GM10266 (cell line): Measurements from ENCODE around the gene AMPD3.

Experiments used
- DNase-seq: peaks from one replicate; pipeline ENCODE4 v3.0.0; 2012; ENCODE audit errors: extremely low spot score
- CTCF ChIP-seq: IDR thresholded peaks from 2 replicates; pipeline ENCODE4 v1.5.1; 2012; ENCODE audit warnings: mild to moderate bottlenecking, low read depth; ENCODE audit not compliant: control insufficient read depth, insufficient read depth; ENCODE audit errors: missing control alignments

Gene AMPD3

GRCh38 chr11:10455637-10456487 is 798 bp downstream of the AMPD3 start:
- peak; percentile 82 for DNase-seq

GRCh38 chr11:10456519-10456918 is 1.5 kb downstream of the AMPD3 start:
- TF ChIP-seq CTCF: no peak
- no peak for DNase-seq

More at GRCh38 chr11:10455637-10456487, 798 bp downstream of the AMPD3 start:
- no peak for TF ChIP-seq CTCF

GRCh38 chr11:10457901-10458300 is 2.8 kb downstream of the AMPD3 start:
- no peak for TF ChIP-seq CTCF
- no peak for DNase-seq

GRCh38 chr11:10459029-10459970 is 4.2 kb downstream of the AMPD3 start:
- TF ChIP-seq CTCF: no peak
- DNase-seq: peak; percentile 69

- DNase-seq: peak; percentile 47
Measured at GRCh38 chr11:10460611-10461275, 5.7 kb downstream of the AMPD3 start.

GRCh38 chr11:10461276-10461790 is 6.3 kb downstream of the AMPD3 start:
- TF ChIP-seq CTCF: no peak
- no peak for DNase-seq

More at GRCh38 chr11:10460611-10461275, 5.7 kb downstream of the AMPD3 start:
- TF ChIP-seq CTCF: no peak
